Measurements from ENCODE around the gene MAPK1. TPM values are rescaled to one million over a fixed set of nuclear protein-coding genes. Genes with fewer than 3 reads are reported as not detected.
A peak's percentile ranks its signal among the peaks of the same experiment; 100 is the strongest.

Gene MAPK1
- total RNA-seq, 1 experiment from 2014 or later, result 87.4 TPM

DNA sequence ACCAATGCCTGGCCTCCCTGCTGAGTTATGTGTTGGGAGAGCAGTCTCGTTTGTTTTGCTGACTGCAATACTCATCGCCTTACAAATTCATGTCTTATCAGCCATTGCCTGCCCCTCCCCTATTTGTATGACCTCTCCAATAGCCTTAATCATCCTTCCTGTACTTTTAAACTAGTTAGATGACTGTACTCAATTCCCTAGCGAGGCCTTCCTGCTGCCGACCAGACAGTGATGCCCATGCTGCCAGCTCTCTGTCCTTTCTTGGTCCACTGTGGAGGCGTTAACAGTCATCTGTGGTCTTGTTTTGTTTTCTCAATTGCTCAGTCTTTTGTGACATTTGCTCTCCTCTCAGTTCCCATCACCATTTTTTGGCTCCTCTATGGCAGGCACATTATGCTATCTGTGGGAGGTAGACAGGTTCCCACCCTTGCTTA, 111.6 kb downstream of the MAPK1 start:
- Mint-ChIP-seq H3K9me3 (no peaks in the 10 kb centered on the region), H3K27me3 (ENCODE audit: low read depth) (no peaks in the 10 kb centered on the region), H3K27ac (0 out of 2 replicates have a peak overlapping the region, but pooled peaks have one; percentile 4), H3K36me3 (peaks cover 12% of the 10 kb centered on the region), H3K4me1 (0 out of 2 replicates have a peak, but pooled peaks cover 2% of the 10 kb centered on the region), H3K4me3 (no peak overlapping the region)
- TF ChIP-seq, protein P1, sequence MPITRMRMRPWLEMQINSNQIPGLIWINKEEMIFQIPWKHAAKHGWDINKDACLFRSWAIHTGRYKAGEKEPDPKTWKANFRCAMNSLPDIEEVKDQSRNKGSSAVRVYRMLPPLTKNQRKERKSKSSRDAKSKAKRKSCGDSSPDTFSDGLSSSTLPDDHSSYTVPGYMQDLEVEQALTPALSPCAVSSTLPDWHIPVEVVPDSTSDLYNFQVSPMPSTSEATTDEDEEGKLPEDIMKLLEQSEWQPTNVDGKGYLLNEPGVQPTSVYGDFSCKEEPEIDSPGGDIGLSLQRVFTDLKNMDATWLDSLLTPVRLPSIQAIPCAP (CRISPR knock-in tag; IDR thresholded peaks at IDR 0.05), result no peak
- TF ChIP-seq, protein P2, sequence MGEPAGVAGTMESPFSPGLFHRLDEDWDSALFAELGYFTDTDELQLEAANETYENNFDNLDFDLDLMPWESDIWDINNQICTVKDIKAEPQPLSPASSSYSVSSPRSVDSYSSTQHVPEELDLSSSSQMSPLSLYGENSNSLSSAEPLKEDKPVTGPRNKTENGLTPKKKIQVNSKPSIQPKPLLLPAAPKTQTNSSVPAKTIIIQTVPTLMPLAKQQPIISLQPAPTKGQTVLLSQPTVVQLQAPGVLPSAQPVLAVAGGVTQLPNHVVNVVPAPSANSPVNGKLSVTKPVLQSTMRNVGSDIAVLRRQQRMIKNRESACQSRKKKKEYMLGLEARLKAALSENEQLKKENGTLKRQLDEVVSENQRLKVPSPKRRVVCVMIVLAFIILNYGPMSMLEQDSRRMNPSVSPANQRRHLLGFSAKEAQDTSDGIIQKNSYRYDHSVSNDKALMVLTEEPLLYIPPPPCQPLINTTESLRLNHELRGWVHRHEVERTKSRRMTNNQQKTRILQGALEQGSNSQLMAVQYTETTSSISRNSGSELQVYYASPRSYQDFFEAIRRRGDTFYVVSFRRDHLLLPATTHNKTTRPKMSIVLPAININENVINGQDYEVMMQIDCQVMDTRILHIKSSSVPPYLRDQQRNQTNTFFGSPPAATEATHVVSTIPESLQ (CRISPR knock-in tag; IDR thresholded peaks at IDR 0.05), result no peak
- TF ChIP-seq EMX1 (CRISPR knock-in tag; IDR thresholded peaks at IDR 0.05), result no peak
- TF ChIP-seq, protein P3, sequence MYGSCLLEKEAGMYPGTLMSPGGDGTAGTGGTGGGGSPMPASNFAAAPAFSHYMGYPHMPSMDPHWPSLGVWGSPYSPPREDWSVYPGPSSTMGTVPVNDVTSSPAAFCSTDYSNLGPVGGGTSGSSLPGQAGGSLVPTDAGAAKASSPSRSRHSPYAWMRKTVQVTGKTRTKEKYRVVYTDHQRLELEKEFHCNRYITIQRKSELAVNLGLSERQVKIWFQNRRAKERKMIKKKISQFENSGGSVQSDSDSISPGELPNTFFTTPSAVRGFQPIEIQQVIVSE (CRISPR knock-in tag; IDR thresholded peaks at IDR 0.05; ENCODE audit: borderline replicate concordance), result no peak
- CTCF ChIA-PET, result no interaction called here
- ATAC-seq (no peak), DNase-seq (ENCODE audit: low spot score) (no peak)
- POLR2A ChIA-PET, result no interaction called here

- Mint-ChIP-seq H3K27me3 (ENCODE audit: low read depth) (no peaks in the 10 kb centered on the region), H3K36me3 (peaks cover 9% of the 10 kb centered on the region), H3K27ac (no peak overlapping the region), H3K4me1 (0 out of 2 replicates have a peak, but pooled peaks cover 2% of the 10 kb centered on the region), H3K4me3 (no peak overlapping the region), H3K9me3 (no peaks in the 10 kb centered on the region)
- CTCF ChIA-PET, result no interaction called here
- DNase-seq (ENCODE audit: low spot score), result no peak
- POLR2A ChIA-PET, result no interaction called here
- peak; percentile 46; the same call in 1 of the 2 replicates for ATAC-seq
- TF ChIP-seq IRF2 (CRISPR knock-in tag; IDR thresholded peaks at IDR 0.05; ENCODE audit: borderline replicate concordance, low read depth) (no peak), PREB (CRISPR knock-in tag; IDR thresholded peaks at IDR 0.05; ENCODE audit: borderline replicate concordance) (no peak), KAT7 (CRISPR knock-in tag; IDR thresholded peaks at IDR 0.05; ENCODE audit: borderline replicate concordance) (no peak), SMAD4 (CRISPR knock-in tag; IDR thresholded peaks at IDR 0.05) (no peak), GRHL2 (CRISPR knock-in tag; IDR thresholded peaks at IDR 0.05; ENCODE audit: insufficient replicate concordance, severe bottlenecking) (no peak), ZNF281 (CRISPR knock-in tag; IDR thresholded peaks at IDR 0.05) (no peak), EMX1 (CRISPR knock-in tag; IDR thresholded peaks at IDR 0.05) (no peak), NR1H2 (CRISPR knock-in tag; IDR thresholded peaks at IDR 0.05) (no peak), TCF7 (CRISPR knock-in tag; IDR thresholded peaks at IDR 0.05; ENCODE audit: low read depth) (no peak)
- TF ChIP-seq, protein P1 (CRISPR knock-in tag; IDR thresholded peaks at IDR 0.05), result no peak
- TF ChIP-seq, protein P4, sequence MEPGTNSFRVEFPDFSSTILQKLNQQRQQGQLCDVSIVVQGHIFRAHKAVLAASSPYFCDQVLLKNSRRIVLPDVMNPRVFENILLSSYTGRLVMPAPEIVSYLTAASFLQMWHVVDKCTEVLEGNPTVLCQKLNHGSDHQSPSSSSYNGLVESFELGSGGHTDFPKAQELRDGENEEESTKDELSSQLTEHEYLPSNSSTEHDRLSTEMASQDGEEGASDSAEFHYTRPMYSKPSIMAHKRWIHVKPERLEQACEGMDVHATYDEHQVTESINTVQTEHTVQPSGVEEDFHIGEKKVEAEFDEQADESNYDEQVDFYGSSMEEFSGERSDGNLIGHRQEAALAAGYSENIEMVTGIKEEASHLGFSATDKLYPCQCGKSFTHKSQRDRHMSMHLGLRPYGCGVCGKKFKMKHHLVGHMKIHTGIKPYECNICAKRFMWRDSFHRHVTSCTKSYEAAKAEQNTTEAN (CRISPR knock-in tag; IDR thresholded peaks at IDR 0.05), result no peak
- TF ChIP-seq, protein P5, sequence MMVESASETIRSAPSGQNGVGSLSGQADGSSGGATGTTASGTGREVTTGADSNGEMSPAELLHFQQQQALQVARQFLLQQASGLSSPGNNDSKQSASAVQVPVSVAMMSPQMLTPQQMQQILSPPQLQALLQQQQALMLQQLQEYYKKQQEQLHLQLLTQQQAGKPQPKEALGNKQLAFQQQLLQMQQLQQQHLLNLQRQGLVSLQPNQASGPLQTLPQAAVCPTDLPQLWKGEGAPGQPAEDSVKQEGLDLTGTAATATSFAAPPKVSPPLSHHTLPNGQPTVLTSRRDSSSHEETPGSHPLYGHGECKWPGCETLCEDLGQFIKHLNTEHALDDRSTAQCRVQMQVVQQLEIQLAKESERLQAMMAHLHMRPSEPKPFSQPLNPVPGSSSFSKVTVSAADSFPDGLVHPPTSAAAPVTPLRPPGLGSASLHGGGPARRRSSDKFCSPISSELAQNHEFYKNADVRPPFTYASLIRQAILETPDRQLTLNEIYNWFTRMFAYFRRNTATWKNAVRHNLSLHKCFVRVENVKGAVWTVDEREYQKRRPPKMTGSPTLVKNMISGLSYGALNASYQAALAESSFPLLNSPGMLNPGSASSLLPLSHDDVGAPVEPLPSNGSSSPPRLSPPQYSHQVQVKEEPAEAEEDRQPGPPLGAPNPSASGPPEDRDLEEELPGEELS (CRISPR knock-in tag; IDR thresholded peaks at IDR 0.05), result no peak
- TF ChIP-seq, protein P6, sequence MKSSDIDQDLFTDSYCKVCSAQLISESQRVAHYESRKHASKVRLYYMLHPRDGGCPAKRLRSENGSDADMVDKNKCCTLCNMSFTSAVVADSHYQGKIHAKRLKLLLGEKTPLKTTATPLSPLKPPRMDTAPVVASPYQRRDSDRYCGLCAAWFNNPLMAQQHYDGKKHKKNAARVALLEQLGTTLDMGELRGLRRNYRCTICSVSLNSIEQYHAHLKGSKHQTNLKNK (CRISPR knock-in tag; IDR thresholded peaks at IDR 0.05), result no peak
- TF ChIP-seq, protein P7, sequence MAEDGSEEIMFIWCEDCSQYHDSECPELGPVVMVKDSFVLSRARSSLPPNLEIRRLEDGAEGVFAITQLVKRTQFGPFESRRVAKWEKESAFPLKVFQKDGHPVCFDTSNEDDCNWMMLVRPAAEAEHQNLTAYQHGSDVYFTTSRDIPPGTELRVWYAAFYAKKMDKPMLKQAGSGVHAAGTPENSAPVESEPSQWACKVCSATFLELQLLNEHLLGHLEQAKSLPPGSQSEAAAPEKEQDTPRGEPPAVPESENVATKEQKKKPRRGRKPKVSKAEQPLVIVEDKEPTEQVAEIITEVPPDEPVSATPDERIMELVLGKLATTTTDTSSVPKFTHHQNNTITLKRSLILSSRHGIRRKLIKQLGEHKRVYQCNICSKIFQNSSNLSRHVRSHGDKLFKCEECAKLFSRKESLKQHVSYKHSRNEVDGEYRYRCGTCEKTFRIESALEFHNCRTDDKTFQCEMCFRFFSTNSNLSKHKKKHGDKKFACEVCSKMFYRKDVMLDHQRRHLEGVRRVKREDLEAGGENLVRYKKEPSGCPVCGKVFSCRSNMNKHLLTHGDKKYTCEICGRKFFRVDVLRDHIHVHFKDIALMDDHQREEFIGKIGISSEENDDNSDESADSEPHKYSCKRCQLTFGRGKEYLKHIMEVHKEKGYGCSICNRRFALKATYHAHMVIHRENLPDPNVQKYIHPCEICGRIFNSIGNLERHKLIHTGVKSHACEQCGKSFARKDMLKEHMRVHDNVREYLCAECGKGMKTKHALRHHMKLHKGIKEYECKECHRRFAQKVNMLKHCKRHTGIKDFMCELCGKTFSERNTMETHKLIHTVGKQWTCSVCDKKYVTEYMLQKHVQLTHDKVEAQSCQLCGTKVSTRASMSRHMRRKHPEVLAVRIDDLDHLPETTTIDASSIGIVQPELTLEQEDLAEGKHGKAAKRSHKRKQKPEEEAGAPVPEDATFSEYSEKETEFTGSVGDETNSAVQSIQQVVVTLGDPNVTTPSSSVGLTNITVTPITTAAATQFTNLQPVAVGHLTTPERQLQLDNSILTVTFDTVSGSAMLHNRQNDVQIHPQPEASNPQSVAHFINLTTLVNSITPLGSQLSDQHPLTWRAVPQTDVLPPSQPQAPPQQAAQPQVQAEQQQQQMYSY (CRISPR knock-in tag; IDR thresholded peaks at IDR 0.05), result no peak
- TF ChIP-seq, protein P3 (CRISPR knock-in tag; IDR thresholded peaks at IDR 0.05; ENCODE audit: borderline replicate concordance), result no peak
Measured at GRCh38 chr22:21754523-21754922, 112.9 kb downstream of the MAPK1 start.
